Suprapubic skin (tissue), 4 donors: Measurements from ENCODE around the gene EEFSEC. TPM values are rescaled to one million over a fixed set of nuclear protein-coding genes. Genes with fewer than 3 reads are reported as not detected.

ENCODE experiments used
- DNase-seq, 2 donors: peaks; one replicate each; pipeline ENCODE4 v3.0.0-alpha.2; 2019; ENCODE audit warnings: low spot score in 2 of 2
- H3K27ac ChIP-seq: fragments of 200-600 bp; sonication (generic); one replicate; pipeline ENCODE4 v1.5.1; 2019
- H3K27me3 ChIP-seq: fragments of 200-600 bp; sonication (generic); one replicate; pipeline ENCODE4 v1.5.1; 2019
- H3K36me3 ChIP-seq: fragments of 200-600 bp; sonication (generic); one replicate; pipeline ENCODE4 v1.5.1; 2019
- H3K4me1 ChIP-seq: fragments of 200-600 bp; sonication (generic); one replicate; pipeline ENCODE4 v1.5.1; 2019
- H3K4me3 ChIP-seq: fragments of 200-600 bp; sonication (generic); one replicate; pipeline ENCODE4 v1.5.1; 2019; ENCODE audit warnings: mild to moderate bottlenecking
- H3K9me3 ChIP-seq: fragments of 200-600 bp; sonication (generic); one replicate; pipeline ENCODE4 v1.5.1; 2019
- EP300 ChIP-seq: sonication (generic); formaldehyde crosslinking; IDR thresholded peaks from one replicate; pipeline ENCODE4 v1.6.1; 2017; ENCODE audit warnings: antibody characterized with exemption
- POLR2A ChIP-seq, 2 donors: fragments of 450-650 bp; IDR thresholded peaks; one replicate each; pipeline ENCODE4 v1.6.1; 2017; ENCODE audit warnings: antibody characterized with exemption in 2 of 2, mild to moderate bottlenecking in 2 of 2, moderate library complexity in 2 of 2
- POLR2AphosphoS5 ChIP-seq, 3 donors: sonication (generic); formaldehyde crosslinking; IDR thresholded peaks; one replicate each; pipeline ENCODE4 v1.6.1; 2017; ENCODE audit warnings: antibody characterized with exemption in 3 of 3
- WGBS: methylation state at CpG from one replicate; pipeline ENCODE4 v1.1.5; 2018; 5-methylcytosine and 5-hydroxymethylcytosine counted together
- total RNA-seq, 4 donors: library from RNA; depleted of rRNA; stranded (reverse); fragments of >200 nt; gene quantifications; one replicate each; pipeline ENCODE4 v1.1.0, GENCODE V29; 2016
- TF ChIP-seq, protein P1 (sequence below), 2 donors: fragments of 200-600 bp in 1 of 2; fragments of 450-650 bp in 1 of 2; sonication (generic) in 1 of 2; IDR thresholded peaks; one replicate each; pipeline ENCODE4 v1.5.1; 2016 to 2019; ENCODE audit warnings: antibody characterized with exemption in 2 of 2, mild to moderate bottlenecking in 1 of 2, moderate library complexity in 1 of 2

Gene EEFSEC
- total RNA-seq, 4 donors from 2014 or later = 14.3 to 19.4 (median 16.7) TPM

DNA sequence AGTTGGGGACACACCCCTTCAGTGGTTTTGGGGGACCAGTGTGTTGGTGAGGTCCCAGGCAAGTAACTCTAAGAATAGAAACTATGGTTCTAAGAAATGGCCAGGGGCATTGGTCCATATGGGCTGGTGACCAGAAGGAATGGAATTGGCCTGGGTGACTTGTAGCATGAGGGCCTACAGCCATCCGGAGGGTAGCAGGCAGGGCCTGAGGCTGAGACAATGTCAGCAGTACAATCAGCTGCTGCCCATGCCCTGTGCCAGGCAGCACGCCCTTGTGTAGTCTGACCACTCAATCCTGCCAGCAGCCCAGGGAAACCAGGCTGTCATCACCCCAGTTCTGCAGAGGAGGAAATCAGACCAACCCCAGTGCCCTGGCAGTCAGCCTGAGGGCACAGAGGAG is 212.9 kb downstream of the EEFSEC start:
- H3K27me3 ChIP-seq = no peaks in the 10 kb centered on the region
- TF ChIP-seq EP300 (no peak), POLR2AphosphoS5 (IDR thresholded peaks at IDR 0.05) (no peak), POLR2A (IDR thresholded peaks at IDR 0.05) (no peak)
- TF ChIP-seq, protein P1, sequence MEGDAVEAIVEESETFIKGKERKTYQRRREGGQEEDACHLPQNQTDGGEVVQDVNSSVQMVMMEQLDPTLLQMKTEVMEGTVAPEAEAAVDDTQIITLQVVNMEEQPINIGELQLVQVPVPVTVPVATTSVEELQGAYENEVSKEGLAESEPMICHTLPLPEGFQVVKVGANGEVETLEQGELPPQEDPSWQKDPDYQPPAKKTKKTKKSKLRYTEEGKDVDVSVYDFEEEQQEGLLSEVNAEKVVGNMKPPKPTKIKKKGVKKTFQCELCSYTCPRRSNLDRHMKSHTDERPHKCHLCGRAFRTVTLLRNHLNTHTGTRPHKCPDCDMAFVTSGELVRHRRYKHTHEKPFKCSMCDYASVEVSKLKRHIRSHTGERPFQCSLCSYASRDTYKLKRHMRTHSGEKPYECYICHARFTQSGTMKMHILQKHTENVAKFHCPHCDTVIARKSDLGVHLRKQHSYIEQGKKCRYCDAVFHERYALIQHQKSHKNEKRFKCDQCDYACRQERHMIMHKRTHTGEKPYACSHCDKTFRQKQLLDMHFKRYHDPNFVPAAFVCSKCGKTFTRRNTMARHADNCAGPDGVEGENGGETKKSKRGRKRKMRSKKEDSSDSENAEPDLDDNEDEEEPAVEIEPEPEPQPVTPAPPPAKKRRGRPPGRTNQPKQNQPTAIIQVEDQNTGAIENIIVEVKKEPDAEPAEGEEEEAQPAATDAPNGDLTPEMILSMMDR (IDR thresholded peaks at IDR 0.05) = no peak
- no peak overlapping the region for H3K4me3 ChIP-seq
- H3K36me3 ChIP-seq = no peaks in the 10 kb centered on the region
- no peaks in the 10 kb centered on the region for H3K9me3 ChIP-seq
- 71% methylated on average over 1 of the region's 2 CpGs for WGBS
- DNase-seq = no peak
- no peak overlapping the region for H3K27ac ChIP-seq
- H3K4me1 ChIP-seq = peaks cover 16% of the 10 kb centered on the region

DNA sequence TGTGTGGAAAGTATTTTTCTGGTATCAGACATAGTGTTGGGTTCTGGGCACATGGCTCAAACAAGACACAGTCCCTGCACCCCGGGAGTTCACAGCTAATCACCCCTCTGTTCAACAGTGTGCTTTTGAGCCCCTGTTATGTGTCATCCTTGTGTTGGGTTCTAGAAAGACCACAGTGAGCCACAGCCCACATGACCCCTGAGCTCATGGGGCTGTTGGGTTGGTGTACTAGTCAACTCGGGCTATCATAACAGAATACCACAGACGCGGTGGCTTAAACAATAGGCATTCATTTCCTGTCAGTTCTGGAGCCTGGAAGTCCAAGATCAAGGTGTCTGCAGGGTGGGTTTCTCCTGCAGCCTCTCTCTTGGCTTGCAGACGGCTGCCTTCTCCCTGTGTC is 213.4 kb downstream of the EEFSEC start:
- Histone ChIP-seq H3K36me3 (no peaks in the 10 kb centered on the region), H3K27me3 (no peaks in the 10 kb centered on the region), H3K27ac (no peak overlapping the region), H3K4me1 (peaks cover 16% of the 10 kb centered on the region), H3K4me3 (no peak overlapping the region), H3K9me3 (no peaks in the 10 kb centered on the region)
- TF ChIP-seq EP300 = no peak
- DNase-seq = no peak
- whole genome bisulfite sequencing = 96% methylated on average over 5 of the region's 5 CpGs

DNA sequence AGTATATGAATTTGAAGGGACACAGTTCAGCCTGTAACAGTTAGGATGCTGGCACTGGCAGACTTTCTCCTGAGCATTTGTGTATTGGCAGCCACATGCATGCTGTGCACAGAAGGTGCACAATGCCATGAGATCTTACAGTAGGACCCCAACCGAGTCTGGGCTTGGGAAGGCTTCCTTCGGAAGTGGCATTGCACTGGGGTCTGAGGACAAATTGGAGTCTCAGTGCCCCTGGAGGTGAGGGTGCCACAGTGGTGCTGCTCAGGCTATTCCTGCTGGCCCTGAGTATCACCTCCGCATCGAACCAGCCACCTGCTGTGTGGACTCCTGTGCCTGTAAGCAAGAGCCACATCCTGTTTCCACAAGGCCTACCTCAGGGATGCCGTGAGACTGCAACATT is 213.9 kb downstream of the EEFSEC start:
- no peak overlapping the region for H3K4me3 ChIP-seq
- DNase-seq = no peak
- H3K4me1 ChIP-seq = peaks cover 16% of the 10 kb centered on the region
- no peak overlapping the region for H3K27ac ChIP-seq
- H3K27me3 ChIP-seq = no peaks in the 10 kb centered on the region
- no peaks in the 10 kb centered on the region for H3K36me3 ChIP-seq
- TF ChIP-seq POLR2A (IDR thresholded peaks at IDR 0.05) (no peak), EP300 (no peak), POLR2AphosphoS5 (IDR thresholded peaks at IDR 0.05) (no peak)
- TF ChIP-seq, protein P1 (IDR thresholded peaks at IDR 0.05) = no peak
- 96% methylated on average over 3 of the region's 5 CpGs for WGBS
- no peaks in the 10 kb centered on the region for H3K9me3 ChIP-seq

DNA sequence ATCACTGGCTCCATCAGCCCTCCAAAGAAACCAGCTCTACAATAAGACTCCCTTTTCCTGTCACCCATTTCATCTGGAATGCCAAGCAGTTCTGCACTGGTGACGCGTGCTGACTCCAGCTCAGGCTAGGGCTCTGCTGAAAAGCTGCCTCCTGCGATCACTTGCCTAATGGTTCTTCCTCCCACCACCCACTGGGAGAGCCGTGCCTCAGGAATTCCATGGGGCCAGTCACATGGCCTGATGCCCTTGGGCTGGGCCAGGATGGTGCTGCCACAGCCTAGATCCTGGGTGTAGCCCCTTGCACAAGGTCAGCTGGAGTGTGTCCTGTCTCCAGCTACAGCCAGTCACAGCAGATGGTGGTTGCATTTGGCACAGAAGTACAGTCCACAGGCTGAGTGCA is 214.5 kb downstream of the EEFSEC start:
- H3K9me3 ChIP-seq = no peaks in the 10 kb centered on the region
- no peaks in the 10 kb centered on the region for H3K36me3 ChIP-seq
- H3K27ac ChIP-seq = no peak overlapping the region
- peaks cover 16% of the 10 kb centered on the region for H3K4me1 ChIP-seq
- no peak for DNase-seq
- WGBS = 86% methylated on average over 4 of the region's 4 CpGs
- TF ChIP-seq, protein P1 (IDR thresholded peaks at IDR 0.05) = no peak
- no peak for TF ChIP-seq POLR2AphosphoS5 (IDR thresholded peaks at IDR 0.05)
- no peak for TF ChIP-seq EP300
- TF ChIP-seq POLR2A (IDR thresholded peaks at IDR 0.05) = no peak
- H3K27me3 ChIP-seq = no peaks in the 10 kb centered on the region
- H3K4me3 ChIP-seq = no peak overlapping the region

DNA sequence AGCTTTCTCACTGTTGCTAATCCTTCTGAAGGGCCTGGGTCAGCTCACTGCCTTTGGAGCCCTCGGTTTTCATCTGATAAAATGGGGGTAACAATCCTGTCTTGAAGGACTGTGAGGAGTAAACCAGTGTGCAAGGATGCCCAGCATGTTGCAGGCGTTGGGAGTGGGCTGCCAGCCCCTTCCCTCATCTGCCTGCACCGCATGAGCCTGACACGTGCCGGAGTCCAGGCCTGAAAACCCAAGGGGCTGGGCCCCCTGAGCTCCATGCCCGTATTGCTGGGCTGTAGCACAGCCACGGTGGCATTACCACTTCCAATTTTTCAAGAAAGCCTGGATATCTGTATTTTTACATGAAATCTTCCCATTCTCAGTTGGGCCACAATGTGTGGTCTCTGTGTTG is 215.3 kb downstream of the EEFSEC start:
- H3K27ac ChIP-seq = peak overlapping the region; percentile 40
- H3K27me3 ChIP-seq = no peaks in the 10 kb centered on the region
- no peaks in the 10 kb centered on the region for H3K36me3 ChIP-seq
- no peaks in the 10 kb centered on the region for H3K9me3 ChIP-seq
- no peak overlapping the region for H3K4me3 ChIP-seq
- H3K4me1 ChIP-seq = peaks cover 16% of the 10 kb centered on the region
- TF ChIP-seq POLR2A (IDR thresholded peaks at IDR 0.05) (no peak), POLR2AphosphoS5 (IDR thresholded peaks at IDR 0.05) (no peak), EP300 (no peak)
- TF ChIP-seq, protein P1 (IDR thresholded peaks at IDR 0.05) = no peak
- no peak for DNase-seq
- 91% methylated on average over 7 of the region's 7 CpGs for WGBS

DNA sequence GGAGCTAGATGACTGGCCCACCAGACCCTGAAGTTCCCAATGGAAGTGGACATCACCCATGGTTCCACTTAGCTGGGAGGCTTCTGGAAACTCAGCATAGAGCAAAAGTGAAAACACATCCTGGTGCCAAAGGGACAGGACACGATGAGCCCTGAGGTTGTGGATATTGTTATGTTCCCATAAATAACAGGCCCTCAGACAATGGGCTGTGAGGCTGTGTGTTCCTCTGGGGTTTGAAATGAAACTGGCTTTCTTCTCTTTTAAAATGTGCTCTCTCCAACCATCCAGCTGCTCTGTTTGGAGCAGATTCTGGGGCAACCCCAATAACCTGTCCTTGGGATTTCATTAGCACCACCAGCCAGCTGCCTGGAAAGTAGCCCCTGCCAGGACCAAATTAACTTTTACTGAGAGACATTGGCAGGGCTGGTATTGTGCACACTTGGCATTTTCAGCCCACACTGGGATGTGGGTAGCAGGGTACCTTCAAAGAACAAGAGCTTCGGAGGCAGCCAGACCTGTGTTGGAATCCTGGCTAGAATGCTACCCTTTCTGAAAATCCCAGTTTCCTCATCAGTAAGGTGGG is 215.9 kb downstream of the EEFSEC start:
- peaks cover 16% of the 10 kb centered on the region for H3K4me1 ChIP-seq
- 100% methylated on average over 1 of the region's 2 CpGs for WGBS
- H3K27me3 ChIP-seq = no peaks in the 10 kb centered on the region
- no peak overlapping the region for H3K4me3 ChIP-seq
- H3K36me3 ChIP-seq = no peaks in the 10 kb centered on the region
- peak overlapping the region; percentile 40 for H3K27ac ChIP-seq
- DNase-seq = no peak
- no peak for TF ChIP-seq EP300
- TF ChIP-seq, protein P1 (IDR thresholded peaks at IDR 0.05) = no peak
- TF ChIP-seq POLR2A (IDR thresholded peaks at IDR 0.05) = no peak
- no peak for TF ChIP-seq POLR2AphosphoS5 (IDR thresholded peaks at IDR 0.05)
- no peaks in the 10 kb centered on the region for H3K9me3 ChIP-seq
